Stomach (tissue), 4 donors: ENCODE results near the gene OTOG.

Source experiments
- EP300 ChIP-seq: sonication (generic); formaldehyde crosslinking; IDR thresholded peaks from one replicate; pipeline ENCODE4 v1.6.1; 2017; ENCODE audit warnings: antibody characterized with exemption
- POLR2A ChIP-seq, 4 donors: fragments of 450-650 bp; IDR thresholded peaks; one replicate each; pipeline ENCODE4 v1.6.1; 2016; ENCODE audit warnings: antibody characterized with exemption in 4 of 4, control low read depth in 2 of 4, mild to moderate bottlenecking in 1 of 4, moderate library complexity in 1 of 4
- TF ChIP-seq, protein P1 (sequence below), 7 experiments: fragments of 450-650 bp in 4 of 7; fragments of 200-600 bp in 3 of 7; sonication (generic) in 3 of 7; IDR thresholded peaks; one replicate each; pipeline ENCODE4 v1.5.1; 2016 to 2019; ENCODE audit warnings: antibody characterized with exemption in 7 of 7, control low read depth in 2 of 7, mild to moderate bottlenecking in 1 of 7

DNA sequence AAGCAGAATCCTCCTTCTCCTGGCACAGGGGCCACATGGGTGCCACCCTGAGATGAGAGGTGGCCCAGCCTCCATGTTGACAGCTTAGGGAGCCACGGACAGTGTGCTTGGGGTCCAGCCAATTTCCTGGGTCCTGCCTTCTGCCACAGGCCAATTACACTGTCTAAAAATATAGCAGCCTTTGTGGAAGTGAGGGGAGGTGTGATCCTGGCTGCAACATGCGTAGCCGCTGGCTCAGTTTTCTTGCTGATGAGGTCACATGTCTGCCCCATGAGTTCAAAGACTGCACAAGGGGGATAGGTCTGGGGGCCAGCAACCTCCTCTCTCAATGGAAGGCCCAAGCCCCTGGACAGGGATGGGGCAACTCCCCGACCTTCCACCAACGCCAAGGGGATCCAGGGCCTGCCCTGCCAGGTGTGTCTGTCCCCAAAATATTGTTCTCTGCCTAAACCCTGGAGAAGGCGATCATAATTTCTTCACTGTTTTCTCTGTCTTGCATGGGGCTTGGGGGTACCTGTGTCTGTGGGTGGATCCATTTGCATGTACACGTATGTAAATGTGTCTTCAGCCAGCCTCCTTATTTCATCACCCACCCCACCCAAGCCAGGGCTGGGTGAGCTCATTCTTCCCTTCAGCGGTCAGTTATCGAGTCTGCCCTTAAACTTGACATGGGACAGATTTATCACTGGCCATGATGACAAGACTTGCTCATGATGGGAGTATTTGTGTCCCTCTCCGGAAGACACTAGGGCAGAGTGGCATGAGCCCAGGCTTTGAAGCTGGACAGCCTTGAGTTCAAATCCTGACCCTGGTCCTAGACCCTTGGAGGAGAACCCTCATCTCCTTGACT, 59.4 kb downstream of the OTOG start:
- no peak for TF ChIP-seq POLR2A (IDR thresholded peaks at IDR 0.05)
- TF ChIP-seq, protein P1, sequence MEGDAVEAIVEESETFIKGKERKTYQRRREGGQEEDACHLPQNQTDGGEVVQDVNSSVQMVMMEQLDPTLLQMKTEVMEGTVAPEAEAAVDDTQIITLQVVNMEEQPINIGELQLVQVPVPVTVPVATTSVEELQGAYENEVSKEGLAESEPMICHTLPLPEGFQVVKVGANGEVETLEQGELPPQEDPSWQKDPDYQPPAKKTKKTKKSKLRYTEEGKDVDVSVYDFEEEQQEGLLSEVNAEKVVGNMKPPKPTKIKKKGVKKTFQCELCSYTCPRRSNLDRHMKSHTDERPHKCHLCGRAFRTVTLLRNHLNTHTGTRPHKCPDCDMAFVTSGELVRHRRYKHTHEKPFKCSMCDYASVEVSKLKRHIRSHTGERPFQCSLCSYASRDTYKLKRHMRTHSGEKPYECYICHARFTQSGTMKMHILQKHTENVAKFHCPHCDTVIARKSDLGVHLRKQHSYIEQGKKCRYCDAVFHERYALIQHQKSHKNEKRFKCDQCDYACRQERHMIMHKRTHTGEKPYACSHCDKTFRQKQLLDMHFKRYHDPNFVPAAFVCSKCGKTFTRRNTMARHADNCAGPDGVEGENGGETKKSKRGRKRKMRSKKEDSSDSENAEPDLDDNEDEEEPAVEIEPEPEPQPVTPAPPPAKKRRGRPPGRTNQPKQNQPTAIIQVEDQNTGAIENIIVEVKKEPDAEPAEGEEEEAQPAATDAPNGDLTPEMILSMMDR (IDR thresholded peaks at IDR 0.05): no peak
- TF ChIP-seq EP300: no peak
